T-helper 9 cell (primary cell): ENCODE data around the gene CCL19.

Source experiments
- DNase-seq: peaks from one replicate; pipeline ENCODE4 v3.0.0-alpha.2; 2020

The CCL19 gene

GRCh38 chr9:34659592-34660253 is 31.4 kb downstream of the CCL19 start:
- no peak for DNase-seq

GRCh38 chr9:34658461-34658860 is 32.6 kb downstream of the CCL19 start:
- no peak for DNase-seq

GRCh38 chr9:34656992-34657391 is 34.1 kb downstream of the CCL19 start:
- no peak for DNase-seq

GRCh38 chr9:34655394-34655793 is 35.7 kb downstream of the CCL19 start:
- DNase-seq, result no peak

- DNase-seq, result no peak
Measured at GRCh38 chr9:34654323-34655051, 36.6 kb downstream of the CCL19 start.

GRCh38 chr9:34653151-34654072 is 37.7 kb downstream of the CCL19 start:
- DNase-seq, result no peak

- DNase-seq, result no peak
Measured at GRCh38 chr9:34652602-34653000, 38.5 kb downstream of the CCL19 start.

GRCh38 chr9:34651876-34652601 is 39.0 kb downstream of the CCL19 start, which contains the start of gene IL11RA:
TSS of gene IL11RA (plus strand) at chr9:34652185. CDS start at chr9:34655218, 3,033 bp downstream.
- peak; percentile 13 for DNase-seq

- no peak for DNase-seq
Measured at GRCh38 chr9:34651321-34651720, 39.8 kb downstream of the CCL19 start.

GRCh38 chr9:34650816-34651215 is 40.3 kb downstream of the CCL19 start:
- DNase-seq, result no peak

- DNase-seq, result no peak
Measured at GRCh38 chr9:34648673-34649072, 42.4 kb downstream of the CCL19 start.

GRCh38 chr9:34647651-34648050 is 43.4 kb downstream of the CCL19 start:
- DNase-seq, result no peak

- DNase-seq, result no peak
Measured at GRCh38 chr9:34647084-34647403, 44.0 kb downstream of the CCL19 start.

GRCh38 chr9:34646211-34647083 is 44.6 kb downstream of the CCL19 start, which contains the start of gene GALT:
TSS of gene GALT (plus strand) at chr9:34646675. CDS start at chr9:34646705, 30 bp downstream.
- DNase-seq, result peak; percentile 97

GRCh38 chr9:34644766-34645314 is 46.2 kb downstream of the CCL19 start:
- DNase-seq, result no peak

- DNase-seq, result no peak
Measured at GRCh38 chr9:34642679-34643078, 48.4 kb downstream of the CCL19 start.
